ENCODE data around the gene VRK3. TPM values are rescaled to one million over a fixed set of nuclear protein-coding genes. Genes with fewer than 3 reads are reported as not detected.

VRK3 gene
- total and polyA plus RNA-seq, 4 donors = 16.2 to 23.6 (median 20.3) TPM

GRCh38 chr19:50003254-50003788 is 21.9 kb downstream of the VRK3 start:
- no peak overlapping the region for H3K4me3 ChIP-seq (ENCODE audit: low read depth in 1 of 3, low read length in 3 of 3)
- no peak for DNase-seq (ENCODE audit: low spot score)
- H3K9me3 ChIP-seq (ENCODE audit: control insufficient read depth in 4 of 4, low read length in 3 of 4) = no peaks in the 10 kb centered on the region
- no peaks in the 10 kb centered on the region for H3K27me3 ChIP-seq (ENCODE audit: control insufficient read depth in 4 of 4, insufficient read depth in 4 of 4, low read length in 3 of 4)
- WGBS = 96% methylated on average over 17 of the region's 17 CpGs
- TF ChIP-seq MAX (IDR thresholded peaks at IDR 0.05) = no peak
- TF ChIP-seq FOXA1 (IDR thresholded peaks at IDR 0.05) = no peak
- TF ChIP-seq REST (IDR thresholded peaks at IDR 0.05) = no peak
- TF ChIP-seq SP1 (IDR thresholded peaks at IDR 0.05) = no peak
- H3K27ac ChIP-seq (ENCODE audit: low read depth in 1 of 2, low read length in 2 of 2) = no peak overlapping the region
- H3K4me1 ChIP-seq (ENCODE audit: control insufficient read depth in 4 of 4, insufficient read depth in 4 of 4, low read length in 3 of 4) = peaks cover 0 to 3% (median 0%) of the 10 kb centered on the region in 4 donors
- H3K9ac ChIP-seq (ENCODE audit: low read depth in 1 of 2, low read length in 2 of 2) = no peak overlapping the region
- peaks cover 12 to 89% (median 50%) of the 10 kb centered on the region in 4 donors for H3K36me3 ChIP-seq (ENCODE audit: control insufficient read depth in 4 of 4, insufficient read depth in 3 of 4, low read depth in 1 of 4, low read length in 3 of 4)

GRCh38 chr19:50002386-50002960 is 22.7 kb downstream of the VRK3 start:
- Histone ChIP-seq H3K36me3 (ENCODE audit: control insufficient read depth in 4 of 4, insufficient read depth in 3 of 4, low read depth in 1 of 4, low read length in 3 of 4) (peaks cover 12 to 87% (median 43%) of the 10 kb centered on the region in 4 donors), H3K27me3 (ENCODE audit: control insufficient read depth in 4 of 4, insufficient read depth in 4 of 4, low read length in 3 of 4) (no peaks in the 10 kb centered on the region), H3K9me3 (ENCODE audit: control insufficient read depth in 4 of 4, low read length in 3 of 4) (no peaks in the 10 kb centered on the region), H3K4me3 (ENCODE audit: low read depth in 1 of 3, low read length in 3 of 3) (no peak overlapping the region), H3K4me1 (ENCODE audit: control insufficient read depth in 4 of 4, insufficient read depth in 4 of 4, low read length in 3 of 4) (peaks cover 0 to 3% (median 0%) of the 10 kb centered on the region in 4 donors), H3K27ac (ENCODE audit: low read depth in 1 of 2, low read length in 2 of 2) (no peak overlapping the region), H3K9ac (ENCODE audit: low read depth in 1 of 2, low read length in 2 of 2) (no peak overlapping the region)
- WGBS = 88% methylated on average over 6 of the region's 6 CpGs
- DNase-seq (ENCODE audit: low spot score) = no peak
- TF ChIP-seq FOXA2 (IDR thresholded peaks at IDR 0.05) = no peak
- no peak for TF ChIP-seq MAX (IDR thresholded peaks at IDR 0.05)
- TF ChIP-seq TAF1 (conservative IDR thresholded peaks at IDR 0.05) = no peak
- no peak for TF ChIP-seq NR2F2 (IDR thresholded peaks at IDR 0.05)
- TF ChIP-seq FOXA1 (IDR thresholded peaks at IDR 0.05) = no peak
- TF ChIP-seq REST (IDR thresholded peaks at IDR 0.05) = no peak
- TF ChIP-seq ATF3 (IDR thresholded peaks at IDR 0.05) = no peak

Measured in liver (tissue), 9 donors.